Muscle of back (tissue), 11 donors: ENCODE data around the gene FGD4. TPM values are rescaled to one million over a fixed set of nuclear protein-coding genes. Genes with fewer than 3 reads are reported as not detected.

Source experiments
- DNase-seq, 3 donors: peaks; one replicate each; pipeline versions ENCODE4 v3.0.0 to v3.0.0-alpha.2; 2013
- polyA plus RNA-seq, 10 donors: library from polyadenylated mRNA; unstranded; fragments of 120-200 nt; gene quantifications; one replicate each; pipeline ENCODE4 v1.2.1, GENCODE V29; 2013; ENCODE audit not compliant: insufficient read length in 10 of 10

FGD4 gene
- polyA plus RNA-seq, 10 donors, result 11.0 to 28.4 (median 21.3) TPM

DNA sequence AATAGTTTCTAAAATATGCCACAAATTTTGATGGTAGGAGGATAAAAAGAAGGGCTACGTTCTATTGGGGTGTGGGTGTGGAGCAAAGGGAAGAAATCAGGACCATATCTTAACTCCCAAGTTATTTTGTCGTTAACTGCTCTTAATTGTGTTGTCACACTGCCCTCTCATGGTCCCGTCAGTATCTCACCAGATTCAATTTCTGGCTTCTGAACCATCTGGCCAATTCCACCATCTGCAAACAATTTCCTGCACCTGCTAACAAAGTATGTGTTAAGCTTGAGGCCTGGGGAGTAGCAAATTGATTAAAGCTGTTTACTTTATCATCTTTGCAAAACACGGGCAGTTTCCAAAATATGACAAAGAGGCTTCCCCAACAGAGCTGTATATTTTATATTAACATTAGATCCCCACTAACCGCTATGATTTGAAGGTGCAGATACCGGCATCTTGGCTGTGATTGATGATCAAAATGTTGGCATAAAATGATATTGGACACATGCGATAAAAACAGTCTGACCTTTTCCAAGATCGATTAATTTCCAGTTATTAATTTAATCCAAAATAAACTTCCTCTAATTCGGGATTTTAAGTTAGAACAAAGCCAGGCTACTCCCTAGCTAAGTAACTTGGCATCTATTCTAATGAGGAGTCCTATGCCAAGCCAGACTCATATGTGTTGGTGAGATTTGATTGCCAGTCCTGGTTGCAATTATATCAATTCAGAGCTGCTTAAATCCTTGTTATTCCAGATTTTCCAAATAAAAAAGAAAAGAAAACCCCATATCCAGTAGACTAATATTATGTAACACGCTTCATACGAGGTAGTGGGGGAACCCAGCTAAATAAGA lies 272.8 kb downstream of the FGD4 start:
- DNase-seq, result peak; percentile 86 to 93 (median 90)

DNA sequence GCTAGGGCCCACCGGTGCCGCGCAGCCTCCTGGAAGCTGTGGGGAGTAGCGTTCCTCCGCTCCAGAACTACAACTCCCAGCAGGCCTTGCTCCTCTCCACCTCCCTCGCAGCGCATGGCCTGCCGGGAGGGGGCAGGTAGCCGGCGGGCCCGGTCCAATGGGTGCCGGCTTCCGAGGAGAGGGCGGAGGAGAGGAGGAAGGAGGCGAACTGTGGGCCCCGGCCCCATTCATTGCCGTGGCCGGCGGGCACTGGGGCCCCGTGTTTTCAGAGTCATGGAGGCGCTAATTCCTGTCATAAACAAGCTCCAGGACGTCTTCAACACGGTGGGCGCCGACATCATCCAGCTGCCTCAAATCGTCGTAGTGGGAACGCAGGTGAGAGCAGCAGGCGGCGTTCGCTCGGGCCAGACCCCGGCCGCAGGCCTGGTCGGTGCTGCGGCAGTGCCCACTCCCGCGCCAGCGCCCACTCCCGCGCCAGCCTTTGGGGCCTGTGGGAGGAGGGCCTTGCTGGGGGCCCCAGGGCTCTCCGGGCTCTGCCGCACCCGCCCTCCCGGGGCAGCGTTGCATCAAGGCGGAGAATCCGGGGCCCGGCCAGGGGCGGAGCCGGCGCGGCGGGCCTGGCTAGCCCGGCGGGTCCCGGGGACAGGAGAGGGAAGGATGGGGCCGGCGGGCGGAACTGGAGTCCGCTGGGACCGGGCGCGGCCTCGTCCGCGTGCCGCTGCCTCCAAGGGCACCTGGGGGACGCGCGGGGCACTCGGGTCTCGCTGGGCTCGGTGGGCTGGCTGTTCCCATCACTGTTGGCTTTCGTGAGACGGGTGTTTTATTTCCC lies 279.9 kb downstream of the FGD4 start, which contains the start of gene DNM1L:
DNM1L (plus strand) TSS at position 211 of the 829 bp plus-strand sequence; CDS start at position 274, 63 bp downstream.
- peak; percentile 96 to 98 (median 96) for DNase-seq

DNA sequence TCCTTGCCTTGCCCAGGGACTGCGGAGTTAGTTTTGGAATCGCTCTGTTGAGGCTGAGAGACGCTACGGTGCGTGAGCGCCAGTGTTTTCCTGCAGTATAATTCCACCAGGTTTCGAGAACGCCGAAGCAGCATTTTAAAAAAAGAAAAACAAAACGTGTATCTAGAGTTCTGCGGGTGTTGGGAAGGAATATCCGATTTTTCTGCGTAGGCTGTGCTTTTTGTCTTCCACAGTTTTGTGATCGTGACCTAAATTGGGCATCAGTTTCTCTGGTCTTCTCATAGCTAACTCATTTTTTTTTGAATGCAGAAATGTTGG lies 280.5 kb downstream of the FGD4 start:
- DNase-seq, result no peak

DNA sequence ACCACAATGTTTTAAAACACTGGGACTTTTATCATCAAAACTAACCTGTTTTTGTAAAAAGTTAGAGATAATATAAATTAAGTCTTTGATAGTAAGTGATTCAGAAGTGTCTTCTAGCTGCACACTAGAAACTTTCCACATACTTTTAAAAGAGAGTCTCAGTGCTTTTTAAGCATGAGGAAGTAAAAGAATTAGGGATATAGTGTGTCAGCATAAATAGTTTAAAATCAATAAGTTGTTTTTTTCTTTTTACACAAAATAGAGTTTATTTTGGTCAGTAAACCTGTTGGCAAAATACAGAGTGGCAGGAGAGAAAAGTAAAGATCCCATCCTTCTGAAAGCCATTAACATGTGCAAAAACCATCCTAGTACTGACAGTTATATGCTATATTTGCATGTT lies 281.4 kb downstream of the FGD4 start:
- DNase-seq, result no peak

DNA sequence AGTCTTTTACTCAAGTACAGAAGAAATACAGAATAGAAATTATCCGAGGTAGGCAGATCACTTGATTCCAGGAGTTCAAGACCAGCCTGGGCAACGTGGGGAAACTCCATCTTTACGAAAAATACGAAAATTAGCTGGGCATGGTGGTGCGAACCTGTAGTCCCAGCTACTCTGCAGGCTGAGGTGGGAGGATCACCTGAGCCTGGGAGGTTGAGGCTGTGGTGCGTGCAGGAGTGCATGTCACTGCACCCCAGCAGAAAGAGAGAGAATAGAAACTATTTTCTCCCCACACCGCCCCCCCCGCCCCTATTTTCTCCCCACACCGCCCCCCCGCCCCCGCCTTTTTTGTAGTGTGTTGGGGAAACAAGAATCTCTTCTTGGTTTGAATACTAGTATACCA lies 281.9 kb downstream of the FGD4 start:
- no peak for DNase-seq

DNA sequence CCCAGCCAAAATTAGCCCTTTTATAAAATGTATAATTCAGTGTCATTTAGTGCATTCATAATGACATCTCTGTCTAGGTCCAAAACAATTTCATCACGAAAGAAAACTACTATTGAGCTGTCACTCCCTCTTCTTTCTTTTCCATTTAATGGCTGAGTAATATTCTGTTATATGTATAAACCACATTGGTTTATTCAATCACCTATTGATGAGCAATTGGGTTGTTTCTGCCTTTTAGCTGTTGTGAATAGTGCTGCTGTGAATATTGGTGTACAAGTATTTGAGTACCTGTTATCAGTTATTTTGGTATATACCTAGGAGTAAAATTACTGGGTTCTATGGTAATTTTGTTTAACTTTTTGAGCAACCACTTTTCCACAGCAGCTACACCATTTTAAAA lies 287.0 kb downstream of the FGD4 start:
- DNase-seq, result no peak

DNA sequence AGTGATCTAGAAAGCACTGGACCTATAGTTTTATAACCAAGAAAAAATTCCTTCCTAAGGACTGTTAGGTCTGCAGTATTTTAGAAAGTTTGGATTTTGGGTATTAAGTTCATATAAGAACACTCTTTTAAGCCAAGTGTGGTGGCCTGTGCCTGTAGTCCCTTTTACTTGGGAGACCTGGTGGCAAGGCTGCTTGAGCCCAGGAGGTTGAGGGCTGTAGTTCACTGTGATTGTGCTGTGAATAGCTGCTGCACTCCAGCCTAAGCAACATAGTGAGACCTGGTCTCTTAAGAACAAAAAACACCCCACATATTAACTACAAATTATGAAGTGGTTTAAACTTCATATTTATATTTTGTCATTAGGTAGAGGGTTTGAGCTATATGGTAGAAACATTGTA lies 289.4 kb downstream of the FGD4 start:
- DNase-seq, result no peak

DNA sequence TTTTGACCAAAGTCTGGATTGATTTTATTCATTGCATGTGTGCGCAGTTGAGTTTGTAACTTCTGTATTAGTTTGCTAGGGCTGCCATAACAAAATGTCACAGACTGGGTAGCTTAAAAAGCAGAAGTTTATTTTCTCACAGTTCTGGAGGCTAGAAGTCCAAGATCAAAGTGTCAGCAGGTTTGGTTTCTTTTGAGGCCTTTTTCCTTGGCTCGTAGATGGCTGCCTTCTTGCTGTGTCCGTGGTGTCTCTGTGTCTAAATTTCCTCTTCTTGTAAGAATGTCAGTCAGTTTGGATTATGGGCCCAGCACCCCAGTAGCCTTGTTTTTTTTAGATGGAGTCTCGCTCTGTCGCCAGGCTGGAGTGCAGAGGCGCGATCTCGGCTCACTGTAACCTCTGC lies 291.6 kb downstream of the FGD4 start:
- no peak for DNase-seq

DNA sequence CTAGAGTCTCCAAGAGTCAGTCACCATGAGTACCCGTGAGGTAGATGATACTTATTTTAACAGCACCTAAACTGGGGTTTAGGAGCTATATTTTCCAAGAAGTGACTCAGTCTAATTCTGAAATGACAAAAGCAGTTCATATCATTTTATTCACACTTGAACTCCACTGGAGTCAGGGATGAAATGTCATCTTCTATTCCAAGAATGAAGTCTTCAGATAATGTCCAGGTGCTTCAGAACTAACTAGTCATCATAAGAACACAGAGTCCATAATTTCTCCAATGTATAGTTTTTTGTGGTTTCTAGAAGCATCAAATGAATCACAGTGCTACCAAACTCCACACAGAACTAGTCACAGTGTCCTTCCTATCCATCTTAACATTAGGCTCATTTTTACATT lies 293.0 kb downstream of the FGD4 start:
- DNase-seq, result no peak

DNA sequence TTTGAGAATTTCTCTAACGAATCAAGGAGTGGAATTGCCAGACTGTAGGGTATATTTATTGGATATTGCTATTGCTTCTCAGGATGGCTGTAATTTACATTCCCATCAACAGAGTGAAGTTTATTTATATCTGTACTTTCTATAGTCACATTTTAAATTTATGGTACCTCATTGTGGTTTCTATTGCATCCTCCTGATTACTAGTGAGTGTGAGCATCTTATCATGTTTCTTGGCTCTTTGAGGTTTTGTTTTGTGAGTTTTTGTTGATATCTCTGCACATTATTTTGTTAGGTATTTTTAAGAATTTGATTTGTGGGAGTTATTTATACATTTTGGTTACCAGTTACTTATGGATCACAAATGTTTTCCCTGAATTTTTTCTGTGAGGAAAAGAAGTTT lies 293.7 kb downstream of the FGD4 start:
- DNase-seq, result no peak
